Neural crest cell (in vitro differentiated cells): Measurements from ENCODE around the gene YARS1. TPM values are rescaled to one million over a fixed set of nuclear protein-coding genes. Genes with fewer than 3 reads are reported as not detected.

ENCODE experiments used
- DNase-seq: peaks from one replicate; pipeline ENCODE4 v3.0.0; 2021; ENCODE audit warnings: low read depth, mixed read lengths, low spot score
- H3K27ac Mint-ChIP-seq: one replicate; pipeline ENCODE4 v1.8.0; 2021; ENCODE audit warnings: mild to moderate bottlenecking, mixed read lengths; ENCODE audit not compliant: unreplicated experiment
- H3K27me3 Mint-ChIP-seq: 2 replicates; pipeline ENCODE4 v1.8.0; 2021; ENCODE audit warnings: low read depth, mild to moderate bottlenecking, mixed read lengths
- H3K36me3 Mint-ChIP-seq: 2 replicates; pipeline ENCODE4 v1.8.0; 2021; ENCODE audit warnings: low read depth, mild to moderate bottlenecking, mixed read lengths
- H3K4me1 Mint-ChIP-seq: 2 replicates; pipeline ENCODE4 v1.8.0; 2021; ENCODE audit warnings: mixed read lengths
- H3K4me3 Mint-ChIP-seq: one replicate; pipeline ENCODE4 v1.8.0; 2021; ENCODE audit warnings: mild to moderate bottlenecking, mixed read lengths
- H3K9me3 Mint-ChIP-seq: 2 replicates; pipeline ENCODE4 v1.8.0; 2021; ENCODE audit warnings: mixed read lengths
- total RNA-seq: library from RNA; stranded (reverse); gene quantifications from 2 replicates; pipeline ENCODE4 v1.2.1, GENCODE V29; 2021
- TF ChIP-seq, protein P1 (sequence below): fragments of 200-600 bp; sonication (generic); conservative IDR thresholded peaks from 2 replicates; pipeline ENCODE4 v1.5.0; 2021; ENCODE audit warnings: antibody characterized with exemption, mild to moderate bottlenecking

YARS1 gene
- total RNA-seq, 1 donor from 2014 or later = 140 TPM

DNA sequence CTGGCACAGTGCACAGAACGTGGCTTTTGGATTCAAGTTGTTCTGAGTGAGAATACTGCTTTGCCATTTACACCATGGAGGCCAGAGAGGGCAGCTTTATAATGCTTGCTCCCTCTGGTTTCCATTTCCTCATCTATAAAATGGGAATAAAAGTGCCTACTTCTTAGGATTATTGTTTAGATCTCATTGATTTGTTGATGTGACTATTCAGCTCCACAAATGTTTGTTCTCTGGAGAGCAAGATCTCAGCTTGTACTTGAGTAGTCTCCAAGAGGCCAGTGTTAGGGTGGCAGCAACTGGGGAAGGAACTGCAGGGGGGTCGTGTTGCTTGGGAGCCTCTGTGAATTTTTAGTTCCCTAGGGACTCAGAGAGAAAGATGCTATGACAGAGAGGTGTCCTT, 55.2 kb downstream of the YARS1 start:
- no peak for DNase-seq
- Mint-ChIP-seq H3K27ac (no peak overlapping the region), H3K4me3 (no peak overlapping the region), H3K4me1 (peaks cover 43% of the 10 kb centered on the region), H3K9me3 (no peaks in the 10 kb centered on the region), H3K27me3 (peaks cover 2% of the 10 kb centered on the region), H3K36me3 (no peaks in the 10 kb centered on the region)
- TF ChIP-seq, protein P1, sequence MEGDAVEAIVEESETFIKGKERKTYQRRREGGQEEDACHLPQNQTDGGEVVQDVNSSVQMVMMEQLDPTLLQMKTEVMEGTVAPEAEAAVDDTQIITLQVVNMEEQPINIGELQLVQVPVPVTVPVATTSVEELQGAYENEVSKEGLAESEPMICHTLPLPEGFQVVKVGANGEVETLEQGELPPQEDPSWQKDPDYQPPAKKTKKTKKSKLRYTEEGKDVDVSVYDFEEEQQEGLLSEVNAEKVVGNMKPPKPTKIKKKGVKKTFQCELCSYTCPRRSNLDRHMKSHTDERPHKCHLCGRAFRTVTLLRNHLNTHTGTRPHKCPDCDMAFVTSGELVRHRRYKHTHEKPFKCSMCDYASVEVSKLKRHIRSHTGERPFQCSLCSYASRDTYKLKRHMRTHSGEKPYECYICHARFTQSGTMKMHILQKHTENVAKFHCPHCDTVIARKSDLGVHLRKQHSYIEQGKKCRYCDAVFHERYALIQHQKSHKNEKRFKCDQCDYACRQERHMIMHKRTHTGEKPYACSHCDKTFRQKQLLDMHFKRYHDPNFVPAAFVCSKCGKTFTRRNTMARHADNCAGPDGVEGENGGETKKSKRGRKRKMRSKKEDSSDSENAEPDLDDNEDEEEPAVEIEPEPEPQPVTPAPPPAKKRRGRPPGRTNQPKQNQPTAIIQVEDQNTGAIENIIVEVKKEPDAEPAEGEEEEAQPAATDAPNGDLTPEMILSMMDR = no peak

DNA sequence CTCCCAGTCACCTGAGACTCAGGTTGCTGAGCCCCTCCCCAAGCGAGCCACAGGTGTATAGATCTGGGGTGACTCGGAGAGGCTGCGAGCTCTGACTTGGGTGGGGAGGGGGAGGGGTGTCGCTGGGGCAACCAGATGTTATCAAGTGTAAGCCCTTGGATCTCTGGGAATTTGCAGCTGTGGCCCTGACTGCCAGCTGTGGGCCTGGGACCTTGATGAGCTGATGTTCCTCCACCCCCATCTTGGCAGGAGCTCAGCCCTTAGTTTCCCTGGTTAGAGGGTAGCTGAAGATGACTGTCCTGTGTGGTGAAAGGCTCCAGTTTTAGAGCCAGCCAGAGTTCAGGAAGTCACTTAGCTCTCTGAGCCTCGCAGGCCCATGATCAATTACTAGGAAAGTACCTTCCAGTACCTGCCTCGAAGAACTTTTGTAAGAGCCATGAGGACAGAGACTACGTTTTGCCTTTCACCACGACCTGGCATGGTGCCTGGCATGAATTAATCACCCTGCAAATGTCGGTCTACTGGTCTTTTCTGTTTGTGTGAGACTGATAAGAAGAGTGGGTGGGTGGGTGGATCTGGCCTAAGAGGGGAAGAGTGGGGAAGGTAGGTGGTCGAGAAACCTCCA, 55.8 kb downstream of the YARS1 start:
- Mint-ChIP-seq H3K27me3 (peaks cover 2% of the 10 kb centered on the region), H3K4me1 (peaks cover 40% of the 10 kb centered on the region), H3K4me3 (peak overlapping the region; percentile 38), H3K27ac (no peak overlapping the region), H3K36me3 (no peaks in the 10 kb centered on the region), H3K9me3 (no peaks in the 10 kb centered on the region)
- DNase-seq = no peak
- TF ChIP-seq, protein P1 = no peak

DNA sequence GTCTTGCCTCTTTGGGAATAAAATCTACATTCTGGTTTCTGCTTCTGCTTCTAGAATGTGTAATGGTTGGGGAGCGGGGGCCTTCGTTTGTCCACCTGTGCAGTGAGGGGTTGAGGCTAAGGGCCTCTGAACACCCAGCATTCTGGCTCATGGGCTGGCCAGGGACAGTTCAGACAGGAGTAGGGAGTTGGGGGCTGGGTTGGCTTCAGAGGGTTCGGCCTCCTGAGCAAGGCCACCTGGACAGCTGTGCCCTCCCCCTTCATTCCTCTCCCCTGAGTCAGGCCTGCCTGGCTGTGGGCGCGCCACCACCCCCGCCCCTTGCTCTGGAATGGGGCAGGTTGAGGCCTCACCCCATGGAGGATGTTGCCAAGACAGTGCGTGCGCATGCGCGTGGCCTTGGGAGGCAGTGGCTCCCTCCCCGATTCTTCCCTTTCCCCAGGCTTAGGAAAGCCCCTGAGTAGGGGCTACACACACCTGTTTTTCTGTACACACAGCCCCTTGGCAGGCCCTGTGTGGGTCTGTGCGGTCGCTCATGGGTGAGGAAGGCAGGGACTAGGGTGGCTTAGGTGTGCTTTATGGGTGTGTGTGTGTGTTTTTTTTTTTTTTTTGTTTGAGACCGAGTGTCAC, 57.0 kb downstream of the YARS1 start:
- peaks cover 6% of the 10 kb centered on the region for H3K27me3 Mint-ChIP-seq
- H3K9me3 Mint-ChIP-seq = no peaks in the 10 kb centered on the region
- no peak overlapping the region for H3K4me3 Mint-ChIP-seq
- H3K4me1 Mint-ChIP-seq = peaks cover 34% of the 10 kb centered on the region
- H3K27ac Mint-ChIP-seq = no peak overlapping the region
- no peaks in the 10 kb centered on the region for H3K36me3 Mint-ChIP-seq
- no peak for DNase-seq
- TF ChIP-seq, protein P1 = no peak

DNA sequence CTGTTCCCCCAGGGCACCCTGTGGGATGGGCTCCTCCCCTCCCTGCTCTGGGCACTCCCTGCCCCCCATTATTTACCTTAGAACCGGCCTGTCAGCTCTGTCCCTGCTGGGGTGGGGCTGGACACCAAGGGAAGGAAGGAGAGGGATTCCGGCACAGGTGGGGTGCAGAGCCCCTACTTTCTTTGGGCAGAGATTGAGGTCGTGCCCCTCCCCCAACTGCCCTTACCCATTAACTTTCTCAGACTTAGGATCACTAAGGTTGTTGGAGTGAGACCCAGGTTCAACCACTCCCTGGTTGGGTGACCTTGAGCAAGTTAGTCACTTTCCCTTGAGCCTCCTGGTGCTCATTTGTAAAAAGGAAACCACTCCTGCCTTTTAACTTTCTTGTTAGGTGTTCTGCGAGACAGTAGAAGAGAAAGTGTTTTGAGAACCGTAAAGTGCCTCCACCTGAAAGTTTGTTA, 57.6 kb downstream of the YARS1 start:
- TF ChIP-seq, protein P1 = no peak
- Mint-ChIP-seq H3K36me3 (no peaks in the 10 kb centered on the region), H3K27me3 (peaks cover 4% of the 10 kb centered on the region), H3K4me1 (peaks cover 34% of the 10 kb centered on the region), H3K27ac (no peak overlapping the region), H3K9me3 (no peaks in the 10 kb centered on the region), H3K4me3 (no peak overlapping the region)
- no peak for DNase-seq

DNA sequence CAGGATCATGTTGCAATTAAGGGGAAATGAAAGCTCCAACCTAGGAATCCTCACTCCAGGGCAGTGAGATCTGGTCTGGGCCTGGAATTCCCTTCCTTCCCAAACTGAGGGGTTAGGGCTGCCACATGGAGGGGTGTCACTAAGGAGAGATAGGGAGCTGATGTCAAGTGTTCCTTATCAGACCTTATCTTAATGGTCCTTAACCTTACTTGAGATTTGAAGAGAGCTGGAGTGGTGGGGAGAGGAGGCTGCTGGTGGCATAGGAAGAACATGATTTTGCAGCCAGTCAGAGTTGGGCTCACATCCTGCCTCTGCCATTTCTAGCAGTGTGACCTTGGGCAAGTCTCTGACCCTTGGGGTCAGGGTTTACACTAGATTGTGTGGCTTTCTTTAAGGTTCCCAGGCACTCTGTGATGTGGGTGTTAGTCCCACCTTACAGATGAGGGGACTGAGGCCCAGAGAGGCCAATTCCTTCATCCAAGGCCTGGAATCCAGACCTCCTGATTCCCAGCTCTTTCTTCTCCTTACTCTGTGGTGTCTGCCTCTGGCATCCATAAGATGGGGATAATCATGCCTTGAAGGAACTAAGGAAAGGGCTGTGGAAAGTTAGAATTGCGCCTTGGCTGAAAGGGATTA, 58.2 kb downstream of the YARS1 start:
- no peak for DNase-seq
- TF ChIP-seq, protein P1 = no peak
- peaks cover 39% of the 10 kb centered on the region for H3K4me1 Mint-ChIP-seq
- H3K36me3 Mint-ChIP-seq = no peaks in the 10 kb centered on the region
- no peak overlapping the region for H3K27ac Mint-ChIP-seq
- no peaks in the 10 kb centered on the region for H3K9me3 Mint-ChIP-seq
- H3K27me3 Mint-ChIP-seq = peaks cover 9% of the 10 kb centered on the region
- H3K4me3 Mint-ChIP-seq = peak overlapping the region; percentile 45
